GM12892 (cell line): ENCODE data around the gene MMEL1.

Experiments
- DNase-seq: peaks from one replicate; pipeline ENCODE4 v3.0.0; 2011; ENCODE audit not compliant: insufficient read length
- FAIRE-seq: peaks from 2 replicates; lab custom pipeline; 2011; peaks lifted over from hg19 to GRCh38; lab: Jason Lieb, UNC
- POLR2A ChIP-seq: IDR thresholded peaks from 2 replicates; pipeline ENCODE4 v1.6.1; 2011; ENCODE audit warnings: low read depth, low read length, control low read depth
- POLR2AphosphoS5 ChIP-seq: IDR thresholded peaks from 2 replicates; pipeline ENCODE4 v1.6.1; 2011; ENCODE audit warnings: low read depth, low read length, control low read depth
- TAF1 ChIP-seq: IDR thresholded peaks from 2 replicates; pipeline ENCODE4 v1.6.1; 2011; ENCODE audit warnings: low read depth, mild to moderate bottlenecking, control low read depth, low read length, borderline replicate concordance

The MMEL1 gene

GRCh38 chr1:2606396-2606880 lies 26.4 kb downstream of the MMEL1 start:
- no peak for FAIRE-seq
- no peak for TF ChIP-seq POLR2A

DNA sequence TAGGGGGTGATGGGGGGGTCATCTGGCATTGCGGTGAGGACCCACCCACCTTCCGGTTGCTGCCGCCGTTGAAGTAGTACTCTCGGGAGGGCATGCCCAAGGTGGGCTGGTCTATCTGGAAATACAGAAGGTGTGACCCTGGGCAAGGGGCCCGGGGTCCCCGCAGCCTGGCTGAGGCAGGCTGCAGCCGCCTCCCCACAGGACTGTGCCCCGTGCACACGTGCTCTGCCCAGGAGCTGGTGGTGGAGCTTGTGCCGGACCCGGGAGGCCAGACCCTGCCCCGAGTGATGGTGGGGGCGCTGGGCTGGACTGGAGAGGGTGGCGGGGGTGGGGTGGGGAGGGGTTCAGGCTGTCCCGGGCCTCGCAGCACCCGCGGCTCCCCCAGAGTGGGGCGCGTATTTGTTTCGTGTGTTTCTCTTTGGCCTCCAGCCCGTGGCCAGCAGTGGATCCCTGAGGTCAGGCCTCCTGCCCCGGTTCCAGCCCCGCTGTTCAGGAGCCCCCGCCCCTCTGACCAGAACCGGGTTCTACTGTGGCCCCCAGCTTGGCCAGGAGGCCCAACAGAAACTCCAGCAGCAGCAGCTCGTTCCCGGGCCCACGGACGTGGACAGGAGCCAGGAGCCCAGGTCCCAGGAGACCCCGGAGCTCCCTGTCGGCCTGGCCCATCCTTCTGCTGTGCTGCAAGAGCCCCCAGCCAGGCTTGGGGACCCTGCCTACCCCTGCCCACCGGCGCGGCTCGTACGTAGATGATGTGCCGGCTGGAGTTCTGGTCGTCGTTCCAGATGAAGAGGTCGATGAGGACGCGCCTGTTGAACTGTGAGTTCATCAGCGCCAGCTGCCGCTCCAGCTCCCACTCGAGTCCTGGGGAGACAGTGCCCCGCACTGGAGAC lies 27.1 kb downstream of the MMEL1 start:
- DNase-seq = no peak
- TF ChIP-seq POLR2AphosphoS5 (no peak), POLR2A (no peak), TAF1 (no peak)
- no peak for FAIRE-seq

More at GRCh38 chr1:2606396-2606880, 26.4 kb downstream of the MMEL1 start:
- DNase-seq = no peak

DNA sequence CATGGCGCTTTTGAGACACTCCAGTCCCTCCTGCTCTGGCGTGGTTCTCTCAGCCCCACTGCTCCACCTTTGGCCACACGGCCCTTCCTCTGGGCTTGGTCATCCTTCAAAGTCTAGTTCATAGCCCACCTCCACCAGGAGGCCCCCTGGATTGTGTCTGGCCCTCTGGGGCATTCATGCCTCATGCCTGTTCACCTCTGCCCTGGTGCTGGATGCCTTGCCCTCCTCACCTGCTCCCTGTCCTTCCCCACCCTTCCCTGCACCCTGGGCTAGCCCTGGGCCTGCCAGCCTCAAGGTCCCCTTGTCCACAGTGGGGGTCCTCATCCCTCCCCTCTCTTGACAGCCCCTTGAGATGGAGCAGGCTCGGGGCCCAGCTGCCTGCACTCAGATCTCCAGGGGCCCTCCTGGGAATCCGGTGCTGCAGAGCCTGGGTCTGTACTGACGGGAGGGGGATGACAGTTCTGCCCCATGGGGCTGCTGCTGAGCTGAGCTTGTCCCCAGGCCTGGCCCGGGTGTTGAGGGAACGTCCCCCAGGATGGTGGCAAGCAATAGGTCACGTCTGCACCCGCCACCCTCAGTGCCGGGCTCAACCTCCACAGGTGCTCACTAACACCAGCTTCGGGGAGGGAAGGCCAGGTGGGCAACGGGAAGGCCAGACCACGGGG lies 27.8 kb downstream of the MMEL1 start:
- TF ChIP-seq POLR2A = no peak
- FAIRE-seq (no peak), DNase-seq (no peak)

- DNase-seq (no peak), FAIRE-seq (no peak)
Observed at GRCh38 chr1:2604156-2604843, 28.5 kb downstream of the MMEL1 start.

GRCh38 chr1:2603521-2604155 lies 29.2 kb downstream of the MMEL1 start:
- DNase-seq = no peak
- TF ChIP-seq TAF1 (no peak), POLR2A (no peak), POLR2AphosphoS5 (no peak)
- FAIRE-seq = no peak

More at GRCh38 chr1:2604156-2604843, 28.5 kb downstream of the MMEL1 start:
- TF ChIP-seq POLR2A (no peak), POLR2AphosphoS5 (no peak), TAF1 (no peak)

GRCh38 chr1:2602866-2603520 lies 29.8 kb downstream of the MMEL1 start:
- FAIRE-seq = no peak
- no peak for DNase-seq
- TF ChIP-seq POLR2AphosphoS5 (no peak), TAF1 (no peak), POLR2A (no peak)

GRCh38 chr1:2602311-2602835 lies 30.4 kb downstream of the MMEL1 start:
- TF ChIP-seq POLR2AphosphoS5 (no peak), TAF1 (no peak), POLR2A (no peak)
- FAIRE-seq = no peak
- no peak for DNase-seq

GRCh38 chr1:2601721-2602303 lies 31.0 kb downstream of the MMEL1 start:
- FAIRE-seq = no peak

GRCh38 chr1:2598329-2598931 lies 34.4 kb downstream of the MMEL1 start:
- TF ChIP-seq TAF1 = no peak
- TF ChIP-seq POLR2A = no peak
- TF ChIP-seq POLR2AphosphoS5 = no peak
- DNase-seq (no peak), FAIRE-seq (no peak)

More at GRCh38 chr1:2601721-2602303, 31.0 kb downstream of the MMEL1 start:
- TF ChIP-seq POLR2AphosphoS5 = no peak
- DNase-seq = no peak
